ENCODE measurements around the gene ABR. TPM values are rescaled to one million over a fixed set of nuclear protein-coding genes. Genes with fewer than 3 reads are reported as not detected.
"Not testable (repeated sequence)": the region's sequence is repeated elsewhere in the genome, so short reads cannot be mapped to it uniquely, and the experiment has no call there.

ABR gene
- total RNA-seq, 1 donor from 2014 or later = 76.6 TPM

- H3K27me3 Mint-ChIP-seq (ENCODE audit: unreplicated experiment) = peaks cover 2% of the 10 kb centered on the region
- no peak overlapping the region for H3K27ac Mint-ChIP-seq (ENCODE audit: unreplicated experiment)
- no peak for DNase-seq (ENCODE audit: low spot score)
- peaks cover 7% of the 10 kb centered on the region for H3K36me3 Mint-ChIP-seq (ENCODE audit: low read depth, unreplicated experiment)
- no peak for TF ChIP-seq CTCF (IDR thresholded peaks at IDR 0.05; ENCODE audit: unreplicated experiment)
- H3K9me3 Mint-ChIP-seq (ENCODE audit: unreplicated experiment) = no peaks in the 10 kb centered on the region
- peaks cover 3% of the 10 kb centered on the region for H3K4me1 Mint-ChIP-seq (ENCODE audit: unreplicated experiment)
- H3K4me3 Mint-ChIP-seq (ENCODE audit: unreplicated experiment) = no peak overlapping the region
Observed at GRCh38 chr17:1158879-1159278, 20.9 kb downstream of the ABR start.

DNA sequence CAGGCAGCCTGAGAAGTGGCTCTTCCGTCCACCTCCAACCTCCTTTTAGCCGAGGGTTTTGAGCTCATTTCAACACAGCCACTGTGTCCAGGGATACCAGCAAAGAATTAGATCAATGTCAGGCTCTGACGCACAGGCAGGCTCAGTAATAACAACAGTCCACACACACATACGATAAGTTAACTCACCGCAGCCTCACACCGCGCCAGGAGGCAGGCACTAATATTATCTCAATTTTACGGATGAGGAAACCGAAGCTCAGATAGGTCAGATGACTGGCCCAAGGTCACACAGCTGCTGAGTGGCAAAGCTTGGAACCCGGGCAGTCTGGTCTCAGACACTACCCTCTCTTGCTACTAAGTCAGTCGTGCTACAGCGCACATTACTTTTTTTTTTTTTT, 22.9 kb downstream of the ABR start:
- Mint-ChIP-seq H3K4me3 (ENCODE audit: unreplicated experiment) (no peak overlapping the region), H3K9me3 (ENCODE audit: unreplicated experiment) (no peaks in the 10 kb centered on the region), H3K4me1 (ENCODE audit: unreplicated experiment) (peaks cover under 1% of the 10 kb centered on the region), H3K27ac (ENCODE audit: unreplicated experiment) (no peak overlapping the region), H3K27me3 (ENCODE audit: unreplicated experiment) (peaks cover 5% of the 10 kb centered on the region), H3K36me3 (ENCODE audit: low read depth, unreplicated experiment) (peaks cover 7% of the 10 kb centered on the region)
- no peak for TF ChIP-seq CTCF (IDR thresholded peaks at IDR 0.05; ENCODE audit: unreplicated experiment)
- no peak for DNase-seq (ENCODE audit: low spot score)

- Mint-ChIP-seq H3K4me1 (ENCODE audit: unreplicated experiment) (peaks cover 10% of the 10 kb centered on the region), H3K27ac (ENCODE audit: unreplicated experiment) (no peak overlapping the region)
Observed at GRCh38 chr17:1154704-1155103, 25.1 kb downstream of the ABR start.

GRCh38 chr17:1153795-1154546, 25.8 kb downstream of the ABR start:
- Mint-ChIP-seq H3K9me3 (ENCODE audit: unreplicated experiment) (no peaks in the 10 kb centered on the region), H3K36me3 (ENCODE audit: low read depth, unreplicated experiment) (peaks cover 5% of the 10 kb centered on the region), H3K4me1 (ENCODE audit: unreplicated experiment) (peaks cover 10% of the 10 kb centered on the region), H3K4me3 (ENCODE audit: unreplicated experiment) (no peak overlapping the region), H3K27ac (ENCODE audit: unreplicated experiment) (no peak overlapping the region), H3K27me3 (ENCODE audit: unreplicated experiment) (peaks cover 5% of the 10 kb centered on the region)
- TF ChIP-seq CTCF (IDR thresholded peaks at IDR 0.05; ENCODE audit: unreplicated experiment) = no peak
- DNase-seq (ENCODE audit: low spot score) = no peak

More at GRCh38 chr17:1154704-1155103, 25.1 kb downstream of the ABR start:
- no peaks in the 10 kb centered on the region for H3K9me3 Mint-ChIP-seq (ENCODE audit: unreplicated experiment)
- DNase-seq (ENCODE audit: low spot score) = no peak
- H3K36me3 Mint-ChIP-seq (ENCODE audit: low read depth, unreplicated experiment) = peaks cover 7% of the 10 kb centered on the region
- peaks cover 5% of the 10 kb centered on the region for H3K27me3 Mint-ChIP-seq (ENCODE audit: unreplicated experiment)
- TF ChIP-seq CTCF (IDR thresholded peaks at IDR 0.05; ENCODE audit: unreplicated experiment) = no peak
- no peak overlapping the region for H3K4me3 Mint-ChIP-seq (ENCODE audit: unreplicated experiment)

DNA sequence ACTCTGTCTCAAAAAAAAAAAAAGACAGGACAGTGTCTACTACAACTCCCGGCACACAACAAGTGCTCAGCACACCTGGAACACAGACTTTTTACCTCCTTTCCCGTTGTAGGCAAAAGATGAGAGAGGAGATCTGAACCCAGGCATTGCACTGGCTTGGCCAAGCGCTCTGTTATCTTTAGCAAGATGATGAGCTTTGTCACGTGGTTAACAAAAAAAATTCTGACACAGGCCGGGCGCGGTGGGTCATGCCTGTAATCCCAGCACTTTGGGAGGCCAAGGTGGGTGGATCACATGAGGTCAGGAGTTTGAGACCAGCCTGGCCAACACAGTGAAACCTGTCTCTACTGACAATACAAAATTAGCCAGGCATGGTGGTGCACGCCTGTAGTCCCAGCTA, 27.2 kb downstream of the ABR start:
- not testable (repeated sequence) for H3K27ac Mint-ChIP-seq (ENCODE audit: unreplicated experiment); H3K9me3 Mint-ChIP-seq (ENCODE audit: unreplicated experiment); H3K4me3 Mint-ChIP-seq (ENCODE audit: unreplicated experiment); DNase-seq (ENCODE audit: low spot score); H3K27me3 Mint-ChIP-seq (ENCODE audit: unreplicated experiment); H3K36me3 Mint-ChIP-seq (ENCODE audit: low read depth, unreplicated experiment)
- H3K4me1 Mint-ChIP-seq (ENCODE audit: unreplicated experiment) = peaks cover 10% of the 10 kb centered on the region
